GM19395 (cell line): Measurements from ENCODE around the gene KIAA0319L.

Source experiments
- ATAC-seq: cut with Tn5 transposase; IDR thresholded peaks from one replicate; pipeline ENCODE4 v1.9.1; 2021; ENCODE audit warnings: mild to moderate bottlenecking, moderate library complexity; ENCODE audit not compliant: unreplicated experiment

KIAA0319L gene

DNA sequence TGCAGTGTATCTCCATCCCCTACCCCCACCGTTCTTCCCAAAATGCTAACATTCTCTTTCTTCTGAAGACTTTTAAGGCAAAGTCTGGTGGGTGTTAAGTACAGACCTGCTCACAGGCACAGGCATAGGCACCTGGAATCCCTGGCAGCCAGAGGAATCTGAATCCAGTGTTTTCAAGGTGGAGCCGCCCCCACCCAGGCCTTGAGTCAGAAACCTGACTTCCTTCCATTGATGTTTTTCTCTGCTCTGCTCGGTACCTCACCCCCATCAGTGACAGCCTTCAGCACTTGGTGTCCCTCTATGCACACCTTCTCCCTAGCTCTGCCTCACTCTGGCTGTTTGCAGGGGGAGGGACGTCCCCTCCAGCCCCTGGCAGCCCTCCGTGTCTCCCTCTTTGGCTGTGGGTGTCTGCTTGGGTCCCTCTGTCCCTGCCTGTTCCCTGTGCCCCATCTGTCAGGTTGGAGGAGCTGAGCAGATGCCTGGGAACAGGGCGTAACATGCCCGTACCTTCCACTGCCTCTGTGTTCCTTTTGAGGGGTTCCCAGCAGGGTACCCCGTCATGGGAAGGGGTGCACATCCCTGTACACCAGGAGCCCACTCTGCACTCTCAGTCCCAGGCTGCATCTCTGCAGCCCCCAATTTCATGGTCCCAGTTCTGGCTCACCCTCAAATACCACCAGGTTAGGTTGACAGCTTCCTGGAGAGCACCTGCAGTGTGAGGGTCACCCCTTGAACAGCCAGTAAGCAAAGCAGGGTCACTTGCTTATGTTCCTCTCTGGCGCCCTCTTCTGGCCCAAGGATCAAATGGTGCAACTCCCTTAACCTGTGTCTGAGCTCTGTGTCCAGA, 7.1 kb upstream of the KIAA0319L start:
- no peak for ATAC-seq

DNA sequence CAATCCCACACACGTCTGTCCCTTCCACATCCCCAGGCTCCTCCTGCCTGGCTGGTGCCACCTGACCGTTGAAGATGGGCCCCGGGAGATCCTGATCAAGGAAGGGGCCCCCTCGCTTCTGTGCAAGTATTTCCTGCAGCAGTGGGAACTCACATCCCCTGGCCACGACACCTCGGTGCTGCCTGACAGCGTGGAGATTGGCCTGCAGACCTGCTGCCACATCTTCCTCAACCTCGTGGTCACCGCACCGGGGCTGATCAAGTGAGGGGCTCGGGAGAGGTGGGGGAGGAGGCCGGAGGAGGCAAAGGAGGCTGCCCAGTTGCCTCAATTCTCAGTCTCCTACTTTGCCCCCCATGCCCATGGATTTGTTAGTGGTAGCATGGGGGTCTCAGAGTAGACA, 6.0 kb upstream of the KIAA0319L start:
- no peak for ATAC-seq

- ATAC-seq = no peak
Measured at GRCh38 chr1:35561972-35562680, 4.9 kb upstream of the KIAA0319L start.

- ATAC-seq = no peak
Measured at GRCh38 chr1:35561297-35561971, 4.2 kb upstream of the KIAA0319L start.

GRCh38 chr1:35560256-35561225, 3.3 kb upstream of the KIAA0319L start:
- no peak for ATAC-seq

- no peak for ATAC-seq
Measured at GRCh38 chr1:35559317-35559944, 2.2 kb upstream of the KIAA0319L start.

DNA sequence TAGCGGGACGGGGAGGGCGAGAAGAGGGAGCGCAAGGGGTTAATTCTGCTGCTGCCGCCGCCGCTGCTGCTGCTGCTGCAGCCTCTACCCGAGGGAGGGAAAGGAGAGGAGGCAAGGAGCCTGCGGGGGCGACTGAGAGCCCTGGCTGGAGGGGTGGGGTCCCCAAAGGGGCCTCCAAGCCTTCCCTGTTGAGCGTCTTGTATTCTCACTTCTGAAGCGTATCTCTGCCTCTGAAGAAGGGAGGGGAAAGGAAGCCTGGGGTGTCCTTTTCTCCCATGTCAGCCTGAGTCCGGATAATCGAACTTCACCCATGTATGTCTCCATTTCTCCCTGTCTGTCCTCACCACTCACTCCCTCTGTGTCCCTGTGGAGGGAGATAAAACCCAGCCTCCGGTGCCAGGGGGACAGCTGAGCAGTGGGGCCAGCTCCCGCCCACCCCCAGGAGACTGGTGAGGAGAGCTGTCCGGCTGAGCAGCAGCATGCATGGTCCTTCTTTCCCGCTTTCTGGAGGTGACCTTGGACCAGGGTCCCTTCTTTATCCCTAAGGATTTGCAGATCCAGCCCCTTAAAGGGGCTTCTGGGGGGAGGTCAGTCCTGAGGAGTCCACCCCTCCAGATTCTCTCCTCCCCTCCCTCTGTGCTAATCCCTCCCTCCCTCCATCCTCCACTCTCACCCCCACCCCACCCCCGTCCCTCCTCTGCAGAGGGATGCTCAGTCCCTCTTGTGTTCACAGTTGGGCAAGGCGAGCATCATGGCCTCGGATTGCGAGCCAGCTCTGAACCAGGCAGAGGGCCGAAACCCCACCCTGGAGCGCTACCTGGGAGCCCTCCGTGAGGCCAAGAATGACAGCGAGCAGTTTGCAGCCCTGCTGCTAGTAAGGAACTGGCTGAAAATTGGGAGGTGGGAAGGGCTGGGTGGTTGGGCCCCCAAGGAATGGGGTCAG, 1.4 kb upstream of the KIAA0319L start:
- ATAC-seq = no peak

GRCh38 chr1:35557611-35558373, 589 bp upstream of the KIAA0319L start, which contains the start of gene NCDN:
NCDN (plus strand) TSS chr1:35557799; CDS start chr1:35558191, 392 bp downstream.
- ATAC-seq = peak; percentile 88

DNA sequence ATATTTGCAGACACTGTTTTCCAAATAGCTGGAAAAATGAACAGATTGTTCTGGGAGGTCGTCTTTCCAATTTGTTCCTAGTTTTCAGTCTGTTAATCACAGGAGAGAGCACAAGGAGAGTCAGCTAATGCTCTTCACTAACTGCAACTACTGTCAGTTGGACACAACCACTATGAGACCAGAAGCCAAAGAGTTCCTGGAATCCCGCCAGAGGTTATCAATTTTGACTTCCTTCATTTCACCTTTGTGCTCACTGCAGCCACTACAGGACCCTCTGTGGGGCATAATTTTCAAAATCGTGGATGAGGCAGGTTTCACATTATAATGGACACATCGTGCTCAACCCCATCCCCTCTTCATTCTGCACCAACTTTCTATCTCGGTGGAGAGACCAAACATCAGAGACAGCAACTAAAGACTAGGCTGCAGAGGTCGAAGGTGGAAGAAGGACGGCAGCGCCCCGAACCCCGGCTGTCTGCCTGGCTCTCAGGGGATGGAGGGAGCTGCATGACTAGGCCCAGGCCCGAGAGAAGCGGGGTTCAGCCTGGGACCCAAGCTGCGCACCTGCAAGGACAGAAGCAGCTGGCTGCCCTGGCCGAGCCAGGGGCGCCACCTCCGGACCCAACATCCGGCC, 602 bp downstream of the KIAA0319L start:
- ATAC-seq = no peak

GRCh38 chr1:35555601-35556477, 1.4 kb downstream of the KIAA0319L start:
- no peak for ATAC-seq

GRCh38 chr1:35555212-35555584, 2.0 kb downstream of the KIAA0319L start:
- ATAC-seq = no peak

DNA sequence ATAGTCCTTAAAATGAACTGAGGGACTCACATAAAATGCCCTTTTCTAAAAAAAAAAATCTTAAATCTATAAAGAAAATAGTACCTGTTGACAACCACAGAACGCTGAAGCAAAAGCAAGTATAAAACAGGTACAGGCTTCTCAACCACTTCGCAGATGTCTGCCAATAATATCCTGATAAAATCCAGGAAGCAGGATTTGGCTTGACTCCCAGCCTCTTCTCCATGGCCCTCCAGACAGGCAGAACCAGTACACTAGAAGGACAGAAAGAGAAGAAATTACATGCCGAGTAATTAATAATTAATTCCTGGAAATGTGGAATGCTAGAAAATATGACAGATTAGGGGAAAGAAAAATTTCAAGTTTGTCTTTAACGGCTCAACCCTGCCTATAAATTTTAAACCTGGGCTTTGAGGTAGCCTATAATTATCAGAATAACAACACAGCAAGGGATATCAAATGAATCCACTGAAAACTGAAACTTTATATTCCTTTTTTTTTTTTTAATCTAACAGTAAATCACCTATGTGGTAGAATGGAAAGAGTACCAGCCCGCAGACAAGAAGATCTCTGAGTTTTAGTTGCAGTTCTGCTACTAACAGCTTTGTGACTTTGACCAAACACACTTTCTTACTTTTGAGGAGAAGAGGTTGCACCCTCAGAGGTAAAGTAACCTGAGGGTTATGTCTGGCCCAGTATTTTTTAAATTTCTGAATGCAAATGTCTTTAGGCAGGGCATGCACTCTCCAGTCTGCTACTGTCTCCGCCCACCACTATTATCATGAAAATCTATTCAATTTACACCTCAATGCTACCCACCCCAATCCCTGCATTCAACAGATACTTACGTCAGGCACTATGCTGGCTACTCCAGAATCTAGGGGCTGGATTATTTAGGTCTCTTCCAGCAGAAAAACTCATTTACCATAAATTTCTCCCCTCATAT, 2.7 kb downstream of the KIAA0319L start:
- no peak for ATAC-seq

- ATAC-seq = no peak
Measured at GRCh38 chr1:35553851-35554250, 3.4 kb downstream of the KIAA0319L start.

GRCh38 chr1:35546614-35547013, 10.6 kb downstream of the KIAA0319L start:
- no peak for ATAC-seq

GRCh38 chr1:35544976-35545375, 12.2 kb downstream of the KIAA0319L start:
- ATAC-seq = no peak

DNA sequence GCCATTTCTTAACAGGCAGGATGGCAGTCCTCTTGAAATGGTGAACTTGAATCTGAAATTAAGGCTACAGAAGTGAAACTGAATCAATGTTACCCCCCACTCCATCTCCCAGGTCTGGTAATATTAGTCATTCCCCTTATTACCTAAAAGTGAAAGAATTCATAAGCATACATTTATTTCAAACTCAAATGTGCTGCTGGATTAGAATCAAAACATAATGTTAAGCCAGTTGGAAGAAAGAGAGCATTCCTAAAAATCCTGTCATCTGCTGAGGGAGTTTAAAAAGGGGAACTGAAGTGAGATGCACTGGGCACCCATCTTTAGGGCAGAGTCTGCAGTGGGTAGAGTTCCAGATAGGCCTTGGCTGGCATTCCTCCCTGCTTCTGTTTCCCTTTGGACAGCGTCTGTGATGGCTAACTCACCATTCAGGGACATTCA, 17.4 kb downstream of the KIAA0319L start:
- ATAC-seq = no peak
